PC-3 (cell line): ENCODE results near the gene PCARE. TPM values are rescaled to one million over a fixed set of nuclear protein-coding genes. Genes with fewer than 3 reads are reported as not detected.

Source experiments
- ATAC-seq: fragments of 200-7000 bp; cut with Tn5 transposase; 2 replicates; pipeline ENCODE4 v1.9.1; 2020; ENCODE audit warnings: mild to moderate bottlenecking, moderate library complexity
- BruUV-seq: library from RNA; stranded (reverse); fragments of 400-500 nt; replicated peaks from 2 replicates; lab custom pipeline; 2021; lab: Mats Ljungman, UMichigan
- CTCF ChIA-PET: fragments of 300-600 bp; sonication (Branson Sonifier 250); formaldehyde crosslinking; loops from one replicate; lab custom pipeline; 2022; ENCODE audit warnings: antibody characterized with exemption; lab: Charles Lee
- POLR2A ChIA-PET: fragments of 300-600 bp; sonication (Branson Sonifier 250); formaldehyde crosslinking; loops from one replicate; lab custom pipeline; 2022; ENCODE audit warnings: antibody characterized with exemption; ENCODE audit not compliant: unreplicated experiment; lab: Charles Lee
- DNase-seq: peaks from one replicate; pipeline ENCODE4 v3.0.0-alpha.2; 2015
- H2AFZ ChIP-seq: fragments of 300-600 bp; sonication (generic); 2 replicates; pipeline ENCODE4 v1.6.0; 2016; ENCODE audit warnings: antibody characterized with exemption, low read length
- H3F3A ChIP-seq: fragments of 300-600 bp; sonication (generic); one replicate; pipeline ENCODE4 v1.6.0; 2017; ENCODE audit warnings: antibody characterized with exemption, low read length, control low read depth, mild to moderate bottlenecking; ENCODE audit not compliant: unreplicated experiment
- H3K27ac ChIP-seq: fragments of 300-600 bp; sonication (generic); 2 replicates; pipeline ENCODE4 v1.5.1; 2016; ENCODE audit warnings: mild to moderate bottlenecking, low read length
- H3K27me3 ChIP-seq: fragments of 300-600 bp; sonication (generic); 2 replicates; pipeline ENCODE4 v1.6.1; 2016; ENCODE audit warnings: low read length, mixed read lengths
- H3K36me3 ChIP-seq: fragments of 300-600 bp; sonication (generic); 2 replicates; pipeline ENCODE4 v1.6.1; 2016; ENCODE audit warnings: low read depth, mixed run types, low read length, mixed read lengths
- H3K4me1 ChIP-seq: fragments of 300-600 bp; sonication (generic); 2 replicates; pipeline ENCODE4 v1.5.1; 2016; ENCODE audit warnings: low read length; ENCODE audit not compliant: insufficient read depth
- H3K4me2 ChIP-seq: fragments of 300-600 bp; sonication (generic); 2 replicates; pipeline ENCODE4 v1.6.0; 2016; ENCODE audit warnings: low read length
- H3K4me3 ChIP-seq: fragments of 300-600 bp; sonication (generic); 2 replicates; pipeline ENCODE4 v1.5.1; 2016; ENCODE audit warnings: mild to moderate bottlenecking, low read length, mixed read lengths
- H3K79me2 ChIP-seq: fragments of 300-600 bp; sonication (generic); 2 replicates; pipeline ENCODE4 v1.6.1; 2017; ENCODE audit warnings: low read length, mixed read lengths
- H3K9ac ChIP-seq: fragments of 300-600 bp; sonication (generic); 2 replicates; pipeline ENCODE4 v1.6.0; 2016; ENCODE audit warnings: mild to moderate bottlenecking, low read length
- H3K9me2 ChIP-seq: fragments of 300-600 bp; sonication (generic); replicated peaks from 2 replicates; pipeline ENCODE4 v1.6.1; 2016; ENCODE audit warnings: mixed run types, low read length, mixed read lengths
- H3K9me3 ChIP-seq: fragments of 300-600 bp; sonication (generic); 2 replicates; pipeline ENCODE4 v1.6.1; 2016; ENCODE audit warnings: low read length, mixed read lengths
- H4K20me1 ChIP-seq: fragments of 300-600 bp; sonication (generic); 2 replicates; pipeline ENCODE4 v1.6.1; 2016; ENCODE audit warnings: low read length, mixed read lengths
- EZH2 ChIP-seq: fragments of 300-600 bp; sonication (generic); IDR thresholded peaks from one replicate; pipeline ENCODE4 v1.6.1; 2017; ENCODE audit warnings: antibody characterized with exemption, mild to moderate bottlenecking, low read length; ENCODE audit not compliant: unreplicated experiment
- EZH2phosphoT487 ChIP-seq: fragments of 300-600 bp; sonication (generic); IDR thresholded peaks from 2 replicates; pipeline ENCODE4 v1.6.1; 2018; ENCODE audit warnings: mild to moderate bottlenecking, antibody characterized with exemption, low read length, borderline replicate concordance
- intact Hi-C: fragments of 100-400 bp; cut with micrococcal nuclease; formaldehyde crosslinking; loops from 2 replicates; pipeline ENCODE4 v1.9.0; 2023
- total RNA-seq: library from RNA; depleted of rRNA; stranded (reverse); fragments of >200 nt; gene quantifications from 2 replicates; pipeline ENCODE4 v1.2.3, GENCODE V29; 2014
- TF ChIP-seq, protein P1 (sequence below): fragments of 300-600 bp; sonication (generic); conservative IDR thresholded peaks from 2 replicates; pipeline ENCODE4 v1.5.1; 2017; ENCODE audit warnings: antibody characterized with exemption, low read depth, mild to moderate bottlenecking, low read length

Gene PCARE
- total RNA-seq, 1 experiment from 2014 or later, result not detected

DNA sequence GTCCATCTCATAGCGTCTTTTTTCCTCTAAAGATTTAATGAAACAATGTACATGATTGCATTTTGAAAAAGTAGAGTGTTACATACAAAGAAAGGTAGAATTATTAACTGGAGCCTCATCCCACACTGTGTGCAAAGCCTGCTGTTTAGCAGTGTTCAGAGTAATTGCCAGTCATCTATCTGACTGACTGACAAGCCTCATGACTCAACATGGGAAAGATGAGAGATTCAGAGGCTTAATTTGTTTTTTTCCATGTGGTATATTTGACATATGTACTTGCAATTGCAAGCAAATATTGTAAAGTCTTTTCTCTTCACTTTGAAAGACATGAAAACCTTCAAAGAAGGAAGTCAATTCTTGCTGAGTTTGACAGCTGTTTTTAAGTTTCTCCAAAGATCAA lies 14.7 kb downstream of the PCARE start:
- Histone ChIP-seq H3K9me2 (no peaks in the 10 kb centered on the region), H3K27ac (no peak overlapping the region), H3K79me2 (no peaks in the 10 kb centered on the region), H3K4me1 (no peaks in the 10 kb centered on the region), H3K27me3 (no peaks in the 10 kb centered on the region), H3K9ac (no peak overlapping the region), H4K20me1 (no peaks in the 10 kb centered on the region), H3K4me2 (no peak overlapping the region), H3K4me3 (no peak overlapping the region), H3F3A (no peaks in the 10 kb centered on the region), H2AFZ (no peak overlapping the region), H3K9me3 (no peaks in the 10 kb centered on the region), H3K36me3 (no peaks in the 10 kb centered on the region)
- POLR2A ChIA-PET, result no interaction called here
- no peak for TF ChIP-seq EZH2
- no TSS peak for BruUV-seq
- CTCF ChIA-PET, result no interaction called here
- DNase-seq (peak; percentile 37), ATAC-seq (peak; percentile 64)
- intact Hi-C loops, result no loop called here

GRCh38 chr2:29057006-29057405 lies 17.3 kb downstream of the PCARE start:
- H2AFZ ChIP-seq, result no peak overlapping the region
- ATAC-seq (no peak), DNase-seq (no peak)
- H3K79me2 ChIP-seq, result no peaks in the 10 kb centered on the region
- H4K20me1 ChIP-seq, result no peaks in the 10 kb centered on the region
- H3K36me3 ChIP-seq, result no peaks in the 10 kb centered on the region
- no peak overlapping the region for H3K4me2 ChIP-seq
- no peaks in the 10 kb centered on the region for H3K9me3 ChIP-seq
- intact Hi-C loops, result no loop called here
- H3K27ac ChIP-seq, result no peak overlapping the region
- H3K4me3 ChIP-seq, result no peak overlapping the region
- no peaks in the 10 kb centered on the region for H3K27me3 ChIP-seq
- peaks cover 12% of the 10 kb centered on the region for H3K4me1 ChIP-seq
- TF ChIP-seq EZH2 (no peak), EZH2phosphoT487 (no peak)
- POLR2A ChIA-PET, result no interaction called here
- no peak overlapping the region for H3K9ac ChIP-seq
- CTCF ChIA-PET, result interaction anchor here (0.6 kb wide), 1 partner anchor 12 kb away, joined by 3 read pairs; no protein-coding TSS in a partner anchor
- H3F3A ChIP-seq, result no peaks in the 10 kb centered on the region
- no peaks in the 10 kb centered on the region for H3K9me2 ChIP-seq
- BruUV-seq, result no TSS peak

- no peaks in the 10 kb centered on the region for H4K20me1 ChIP-seq
- no peaks in the 10 kb centered on the region for H3K9me3 ChIP-seq
- BruUV-seq, result no TSS peak
- TF ChIP-seq EZH2, result no peak
- TF ChIP-seq, protein P1, sequence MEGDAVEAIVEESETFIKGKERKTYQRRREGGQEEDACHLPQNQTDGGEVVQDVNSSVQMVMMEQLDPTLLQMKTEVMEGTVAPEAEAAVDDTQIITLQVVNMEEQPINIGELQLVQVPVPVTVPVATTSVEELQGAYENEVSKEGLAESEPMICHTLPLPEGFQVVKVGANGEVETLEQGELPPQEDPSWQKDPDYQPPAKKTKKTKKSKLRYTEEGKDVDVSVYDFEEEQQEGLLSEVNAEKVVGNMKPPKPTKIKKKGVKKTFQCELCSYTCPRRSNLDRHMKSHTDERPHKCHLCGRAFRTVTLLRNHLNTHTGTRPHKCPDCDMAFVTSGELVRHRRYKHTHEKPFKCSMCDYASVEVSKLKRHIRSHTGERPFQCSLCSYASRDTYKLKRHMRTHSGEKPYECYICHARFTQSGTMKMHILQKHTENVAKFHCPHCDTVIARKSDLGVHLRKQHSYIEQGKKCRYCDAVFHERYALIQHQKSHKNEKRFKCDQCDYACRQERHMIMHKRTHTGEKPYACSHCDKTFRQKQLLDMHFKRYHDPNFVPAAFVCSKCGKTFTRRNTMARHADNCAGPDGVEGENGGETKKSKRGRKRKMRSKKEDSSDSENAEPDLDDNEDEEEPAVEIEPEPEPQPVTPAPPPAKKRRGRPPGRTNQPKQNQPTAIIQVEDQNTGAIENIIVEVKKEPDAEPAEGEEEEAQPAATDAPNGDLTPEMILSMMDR, result no peak
- TF ChIP-seq EZH2phosphoT487, result no peak
- no peak overlapping the region for H2AFZ ChIP-seq
- H3F3A ChIP-seq, result no peaks in the 10 kb centered on the region
- no peaks in the 10 kb centered on the region for H3K27me3 ChIP-seq
- no peaks in the 10 kb centered on the region for H3K79me2 ChIP-seq
- H3K27ac ChIP-seq, result no peak overlapping the region
- no peak overlapping the region for H3K4me2 ChIP-seq
- POLR2A ChIA-PET, result no interaction called here
- no peak for ATAC-seq
- no peak overlapping the region for H3K9ac ChIP-seq
- H3K9me2 ChIP-seq, result no peaks in the 10 kb centered on the region
- no peak for DNase-seq
- peaks cover 12% of the 10 kb centered on the region for H3K4me1 ChIP-seq
- H3K4me3 ChIP-seq, result no peak overlapping the region
- CTCF ChIA-PET, result no interaction called here
- intact Hi-C loops, result no loop called here
- H3K36me3 ChIP-seq, result no peaks in the 10 kb centered on the region
These were observed 17.9 kb downstream of the PCARE start for GRCh38 chr2:29056452-29056851.

DNA sequence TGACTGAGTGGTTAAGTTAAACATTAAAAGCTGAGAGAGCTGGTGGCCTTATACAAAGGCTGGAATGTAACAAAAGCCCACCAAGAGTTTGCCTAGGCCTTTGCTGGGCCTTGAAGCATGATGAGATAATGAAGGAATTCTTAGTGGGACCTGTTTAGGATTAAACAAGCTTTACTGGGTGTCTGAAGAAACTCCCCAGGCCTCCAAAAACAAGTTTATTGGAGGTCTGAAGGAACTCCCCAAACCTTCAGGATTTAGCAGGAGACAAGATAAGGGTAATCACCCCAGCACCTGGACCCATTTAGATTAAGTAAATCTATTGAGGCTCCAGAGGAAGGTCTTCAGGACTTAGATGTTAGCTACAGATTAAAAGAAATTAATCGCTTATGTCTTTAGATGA lies 18.7 kb downstream of the PCARE start:
- H3K27ac ChIP-seq, result no peak overlapping the region
- no peaks in the 10 kb centered on the region for H3K9me2 ChIP-seq
- no peaks in the 10 kb centered on the region for H3K9me3 ChIP-seq
- H3K4me3 ChIP-seq, result no peak overlapping the region
- no peaks in the 10 kb centered on the region for H3K27me3 ChIP-seq
- TF ChIP-seq EZH2phosphoT487 (no peak), EZH2 (no peak)
- TF ChIP-seq, protein P1, result no peak
- peaks cover 12% of the 10 kb centered on the region for H3K4me1 ChIP-seq
- no peaks in the 10 kb centered on the region for H3K36me3 ChIP-seq
- BruUV-seq, result no TSS peak
- no peak for ATAC-seq
- no peaks in the 10 kb centered on the region for H3F3A ChIP-seq
- DNase-seq, result no peak
- H3K9ac ChIP-seq, result no peak overlapping the region
- intact Hi-C loops, result no loop called here
- H3K79me2 ChIP-seq, result no peaks in the 10 kb centered on the region
- ChIA-PET CTCF (no interaction called here), POLR2A (interaction anchor here (0.6 kb wide), 1 partner anchor 65 kb away, joined by 4 read pairs; no protein-coding TSS in a partner anchor)
- no peak overlapping the region for H3K4me2 ChIP-seq
- no peaks in the 10 kb centered on the region for H4K20me1 ChIP-seq
- H2AFZ ChIP-seq, result no peak overlapping the region
